Right ventricle myocardium superior (tissue), 1 donor: Measurements from ENCODE around the gene GGT6. TPM values are rescaled to one million over a fixed set of nuclear protein-coding genes. Genes with fewer than 3 reads are reported as not detected.

ENCODE experiments used
- ATAC-seq: fragments of 200-7000 bp; cut with Tn5 transposase; one replicate; pipeline ENCODE4 v1.9.1; 2020; ENCODE audit warnings: mild to moderate bottlenecking; ENCODE audit not compliant: poor library complexity
- DNase-seq: peaks from one replicate; pipeline ENCODE4 v3.0.0-alpha.2; 2020
- intact Hi-C: fragments of 100-400 bp; cut with DNase I; formaldehyde crosslinking; loops from one replicate; pipeline ENCODE4 v1.11.2; 2022
- total RNA-seq: library from RNA; stranded (reverse); fragmentation: NEBNext Ultra II Directional; extraction: Animal tissue kit (Norgen Biotek cat#: 25700); gene quantifications from one replicate; pipeline ENCODE4 v1.2.1, GENCODE V29; 2021
- donor health status: DM: no; HTN: yes; CAD: no; lungs with severe emphysema.

The GGT6 gene
- total RNA-seq, 1 donor from 2014 or later = not detected

DNA sequence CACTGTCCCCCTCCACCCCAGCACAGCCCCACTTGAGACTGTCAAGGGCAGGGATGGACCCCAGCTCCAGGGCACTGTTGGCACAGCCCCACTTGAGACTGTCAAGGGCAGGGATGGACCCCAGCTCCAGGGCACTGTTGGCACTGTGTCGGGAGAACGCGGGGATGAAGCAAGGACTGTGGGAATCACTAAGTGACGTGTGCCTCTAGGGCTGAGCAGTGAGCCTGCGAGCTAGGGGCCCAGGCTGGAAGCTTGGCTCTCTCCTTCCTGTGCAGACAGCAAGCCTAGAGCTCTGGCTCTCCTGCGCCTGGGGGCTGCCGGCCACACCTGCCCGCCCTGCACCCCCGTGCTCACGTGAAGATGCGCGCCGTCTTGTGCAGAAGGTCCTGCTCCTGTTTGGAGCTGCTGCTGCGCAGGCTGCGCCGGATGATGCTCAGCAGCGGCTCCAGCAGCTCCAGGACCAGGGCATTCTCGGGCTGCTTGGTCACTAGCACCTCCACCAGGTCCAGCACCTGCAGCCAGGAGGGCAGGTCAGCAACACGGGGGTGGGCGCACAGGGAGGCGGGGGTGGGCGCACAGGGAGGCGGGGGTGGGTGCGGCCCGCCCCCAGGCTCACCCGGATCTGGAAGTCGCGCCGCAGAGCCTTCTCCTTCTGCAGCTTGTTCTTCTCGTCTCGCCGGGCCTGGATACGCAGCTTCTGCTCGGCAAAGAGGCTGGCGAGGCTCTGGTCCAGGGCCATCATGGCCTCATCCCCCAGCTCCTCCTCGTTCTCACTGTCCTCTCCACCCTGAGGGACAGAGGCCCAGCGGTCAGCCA, 16.0 kb downstream of the GGT6 start:
- intact Hi-C loops = no loop called here
- DNase-seq = peak; percentile 27
- ATAC-seq = no peak

DNA sequence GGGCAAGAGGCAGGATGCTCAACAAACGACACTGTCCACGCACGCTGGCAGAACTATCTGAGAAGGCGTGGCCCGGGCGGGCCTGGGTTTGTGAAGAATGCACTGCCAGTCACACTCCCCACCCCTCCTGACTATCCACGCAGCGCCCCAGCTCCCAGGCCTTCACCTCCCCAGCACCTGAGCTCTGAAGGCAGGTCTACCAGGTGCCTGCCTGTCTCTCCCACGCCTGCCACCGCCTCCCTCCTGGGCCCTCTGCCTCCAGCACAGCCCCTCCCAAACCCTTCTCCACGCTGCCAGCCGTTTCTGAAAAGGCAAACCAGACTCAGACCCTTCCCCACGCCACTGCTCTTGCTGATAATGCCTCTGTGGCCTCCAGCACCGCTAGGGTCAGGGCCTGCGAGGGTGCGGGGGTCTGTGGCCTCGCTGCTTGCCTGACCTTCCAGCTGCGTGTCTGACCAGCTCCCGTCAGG, 16.8 kb downstream of the GGT6 start:
- intact Hi-C loops = no loop called here
- DNase-seq (no peak), ATAC-seq (no peak)

DNA sequence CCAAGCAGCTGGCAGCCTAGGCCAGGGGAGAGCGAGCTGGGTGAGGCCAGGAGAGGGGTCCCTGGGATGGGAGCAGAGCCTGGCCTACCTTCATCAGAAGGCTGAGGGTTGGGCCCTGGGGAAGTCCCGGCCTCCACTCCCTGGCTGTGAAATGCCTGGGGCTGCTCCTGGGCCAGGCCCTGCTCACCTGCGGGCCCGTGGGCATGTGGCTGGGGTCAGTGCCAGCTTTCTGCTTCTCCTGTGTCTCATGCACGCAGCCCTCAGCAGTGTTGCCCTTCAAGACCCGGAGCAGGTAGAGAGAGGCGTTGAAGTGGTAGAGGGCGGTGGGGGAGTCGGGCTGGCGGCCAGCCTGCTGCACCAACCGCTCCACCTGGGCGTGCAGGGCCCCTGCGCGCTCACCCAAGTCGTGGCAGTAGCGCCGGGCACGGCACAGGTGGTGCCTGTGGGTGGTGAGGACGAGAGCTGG, 17.6 kb downstream of the GGT6 start:
- DNase-seq (no peak), ATAC-seq (no peak)
- intact Hi-C loops = no loop called here

DNA sequence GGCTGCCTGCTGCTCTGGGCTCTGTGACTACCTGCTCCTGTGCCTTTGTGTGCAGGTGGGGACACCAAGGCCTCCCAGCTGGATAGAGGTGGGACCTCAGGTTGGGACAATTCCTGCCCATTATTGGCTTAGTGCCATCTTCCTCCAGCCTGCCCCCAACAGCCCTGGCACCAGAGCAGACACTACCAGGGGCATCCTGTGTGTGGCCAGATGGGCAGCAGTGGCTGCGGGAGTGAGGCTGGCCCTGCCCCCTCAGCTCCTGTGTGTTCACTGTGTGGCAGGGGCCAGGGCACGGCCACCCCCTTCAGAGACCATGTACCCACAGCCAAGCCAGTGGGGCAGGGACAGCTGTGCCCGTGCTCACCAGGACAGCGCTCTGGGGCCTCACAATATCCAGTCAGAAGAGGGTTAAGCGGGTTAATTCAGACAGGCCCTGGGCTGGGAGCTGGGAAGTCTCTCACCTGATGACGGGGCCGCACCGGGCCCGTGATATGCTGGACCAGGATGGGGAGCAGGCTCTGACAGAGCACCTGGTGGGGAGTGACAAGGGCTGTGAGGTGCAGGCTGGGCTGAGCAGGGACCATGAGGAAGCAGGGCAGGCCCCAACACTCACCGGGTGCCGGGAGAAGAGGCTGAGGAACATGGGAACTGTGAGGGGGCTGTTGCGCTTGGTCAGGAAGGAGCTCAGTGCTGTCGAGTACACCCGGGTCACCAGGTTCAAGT, 18.2 kb downstream of the GGT6 start:
- no peak for ATAC-seq
- intact Hi-C loops = no loop called here
- DNase-seq = no peak

DNA sequence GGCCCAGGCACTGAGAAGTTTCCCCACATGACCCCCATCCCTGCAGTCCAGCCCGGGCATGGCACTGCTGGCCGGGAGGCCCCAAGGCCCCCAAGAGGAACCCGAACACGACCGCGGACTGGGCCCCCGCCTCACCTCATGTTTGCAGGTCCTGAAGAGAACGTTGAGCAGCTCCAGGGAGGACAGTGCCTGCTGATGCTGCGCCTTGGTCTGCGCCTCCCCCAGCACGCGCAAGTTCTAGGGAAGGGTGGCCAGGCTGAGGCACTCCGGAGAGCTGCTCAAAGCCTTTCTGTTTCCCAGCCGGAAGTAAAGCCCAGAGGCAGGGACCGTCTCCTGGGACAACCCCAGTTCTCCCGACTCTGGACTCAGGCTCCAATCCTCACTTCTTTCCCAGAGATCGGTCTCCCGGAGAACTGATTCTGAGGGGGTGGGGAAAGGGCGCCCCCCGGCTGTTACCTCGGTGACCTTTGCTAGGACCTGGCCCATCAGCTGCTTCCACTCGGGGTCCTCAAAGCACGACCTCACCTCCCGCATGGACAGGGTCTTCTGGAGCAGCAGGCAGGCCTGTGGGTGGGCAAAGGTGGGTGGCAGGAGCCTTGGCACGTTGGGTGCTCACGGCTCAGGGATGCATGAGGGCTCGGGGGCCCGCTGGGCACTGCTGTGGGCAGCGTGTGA, 18.9 kb downstream of the GGT6 start:
- no peak for ATAC-seq
- DNase-seq = no peak
- intact Hi-C loops = no loop called here

DNA sequence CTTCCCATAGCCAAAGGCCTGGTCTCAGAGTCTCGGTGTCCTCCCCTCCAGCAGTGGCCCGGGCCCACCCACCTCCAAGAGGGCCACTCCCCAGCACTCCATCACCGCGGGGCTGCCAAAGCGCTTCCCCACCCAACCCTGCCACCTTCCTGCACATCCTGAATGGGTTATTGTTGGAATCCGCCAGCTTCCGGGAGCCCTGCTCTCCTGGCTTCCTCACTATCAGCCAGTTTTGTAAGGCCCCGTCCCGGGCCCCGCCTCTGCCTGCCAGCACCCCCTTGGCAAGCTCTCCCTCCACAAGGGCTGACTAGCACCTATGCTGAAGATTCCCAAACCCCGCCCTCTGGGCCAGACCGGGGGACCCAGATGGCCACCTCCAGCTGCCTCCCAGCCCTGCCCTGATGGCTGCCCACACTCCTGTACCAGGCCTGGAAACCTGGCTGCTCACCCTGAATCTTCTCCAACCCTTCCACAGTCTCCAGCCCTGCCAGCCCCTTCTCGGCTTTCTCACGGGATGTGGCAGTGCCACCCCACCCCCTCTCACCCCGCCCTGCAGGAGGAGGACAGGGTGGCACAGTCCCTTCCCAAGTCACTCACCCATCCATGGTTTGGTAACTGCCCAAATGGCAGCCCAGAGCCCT, 19.6 kb downstream of the GGT6 start:
- DNase-seq (peak; percentile 65), ATAC-seq (no peak)
- intact Hi-C loops = no loop called here

DNA sequence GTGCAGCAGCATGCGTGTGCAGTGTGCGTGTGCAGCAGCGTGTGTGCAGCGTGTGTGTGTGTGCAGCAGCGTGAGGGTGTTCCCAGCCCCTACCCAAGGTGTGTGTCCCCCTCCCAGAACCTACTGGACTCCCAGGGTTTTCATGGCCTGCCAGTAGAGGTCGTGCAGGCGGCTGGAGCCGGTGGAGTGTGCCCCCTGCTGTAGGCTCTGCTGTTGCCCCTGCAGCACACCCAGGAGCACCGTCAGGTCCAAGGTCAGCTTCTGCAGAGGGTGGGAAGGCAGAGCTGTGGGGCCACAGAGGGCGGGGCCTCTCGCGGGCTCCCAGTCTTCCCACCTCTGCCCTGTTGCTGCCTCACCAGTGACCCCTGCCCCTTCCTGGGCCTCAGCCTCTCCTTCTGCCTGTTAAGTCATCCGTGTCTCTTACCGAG, 20.1 kb downstream of the GGT6 start:
- ATAC-seq = no peak
- no peak for DNase-seq
- intact Hi-C loops = no loop called here

DNA sequence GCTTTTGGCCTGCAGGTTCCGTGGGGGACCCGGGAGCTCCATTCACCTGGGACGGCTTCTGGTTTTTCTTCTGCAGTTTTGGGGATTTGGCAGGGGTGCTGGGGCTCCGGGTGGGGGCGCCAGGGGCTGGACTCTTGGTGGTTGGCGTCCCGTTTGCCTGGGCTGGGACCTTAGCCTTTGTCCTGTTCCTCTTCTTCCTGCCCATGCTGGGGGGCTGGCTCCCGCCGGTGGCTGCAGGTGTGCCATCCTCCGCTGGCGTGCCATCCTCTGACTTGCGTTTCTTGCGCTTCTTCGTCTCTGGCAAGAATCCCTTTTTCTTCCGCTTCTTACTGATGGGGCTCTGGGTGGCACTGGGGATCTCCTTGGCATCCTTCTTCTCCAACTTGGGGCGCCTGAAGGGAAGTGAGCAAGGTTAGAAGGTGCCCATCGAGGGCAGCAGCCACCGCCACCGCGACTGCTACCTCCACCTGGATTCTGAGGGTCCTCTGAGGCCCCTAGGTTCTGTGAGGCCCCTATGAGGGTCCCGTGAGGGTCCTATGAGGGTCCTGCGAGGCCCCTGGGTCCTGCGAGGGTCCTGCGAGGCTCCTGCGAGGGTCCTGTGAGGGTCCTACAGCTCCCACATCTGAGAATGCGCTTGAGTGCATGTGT, 20.7 kb downstream of the GGT6 start:
- intact Hi-C loops = loop anchor here (5.0 kb wide), 1 partner anchor 117 kb away; no protein-coding TSS in a partner anchor
- ATAC-seq (no peak), DNase-seq (no peak)

DNA sequence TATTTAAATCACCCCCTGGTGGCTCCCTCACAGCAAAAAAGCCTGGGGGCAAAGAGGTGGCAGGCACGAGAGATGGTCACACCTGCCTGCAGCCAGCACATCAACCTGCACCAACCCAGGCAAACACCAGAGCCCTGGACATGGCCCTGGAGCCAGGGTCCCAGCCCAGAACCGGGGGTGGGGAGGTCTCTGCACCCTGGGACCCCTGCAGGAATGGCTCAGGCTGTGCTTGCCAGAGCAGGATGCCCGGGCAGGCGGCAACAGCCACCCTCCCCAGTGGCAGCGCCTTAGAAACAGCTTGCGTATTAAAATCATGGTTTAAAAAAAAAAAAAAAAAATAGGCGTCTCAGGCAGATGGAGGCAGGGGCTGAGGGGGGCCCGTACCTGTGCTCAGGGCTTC, 21.4 kb downstream of the GGT6 start:
- intact Hi-C loops = loop anchor here (5.0 kb wide), 1 partner anchor 117 kb away; no protein-coding TSS in a partner anchor
- DNase-seq = no peak
- no peak for ATAC-seq

DNA sequence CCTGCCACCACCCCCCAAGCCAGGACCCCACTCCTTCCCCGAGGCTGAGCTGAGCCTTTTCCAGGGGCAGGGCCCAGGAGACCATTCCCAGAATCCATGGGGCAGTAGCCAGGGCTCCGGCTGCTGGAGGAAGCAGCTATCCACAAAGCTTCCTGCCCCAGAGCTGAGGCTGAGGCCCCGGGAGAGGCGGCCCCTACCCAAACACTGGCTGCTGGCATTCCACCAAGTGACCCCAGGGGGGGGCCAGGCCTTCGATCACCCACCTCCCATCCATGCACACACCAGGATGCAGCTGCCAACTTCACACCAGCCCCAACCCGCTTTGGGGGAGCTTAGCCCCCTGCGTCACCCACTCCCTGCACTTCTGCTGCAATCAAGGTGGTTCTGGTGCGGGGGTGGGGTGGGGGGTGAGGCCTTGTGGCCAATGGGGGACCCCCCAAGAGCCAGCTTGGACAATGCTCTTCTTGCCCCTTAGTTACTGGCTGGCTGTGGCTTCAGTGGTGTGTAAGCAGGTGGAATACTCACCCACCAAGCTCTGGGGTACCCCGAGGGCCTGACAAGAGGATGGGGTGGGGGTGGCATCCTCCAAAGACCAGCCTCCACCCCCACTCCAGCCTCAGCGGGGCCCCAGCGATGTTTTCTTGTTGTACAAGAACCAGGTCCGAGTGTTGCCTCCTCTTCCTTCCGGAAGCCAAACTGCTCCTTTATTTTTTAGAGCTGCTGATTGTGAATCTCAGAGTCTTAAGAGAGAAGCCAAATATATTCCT, 22.0 kb downstream of the GGT6 start:
- DNase-seq (peak; percentile 56), ATAC-seq (no peak)
- intact Hi-C loops = loop anchor here (5.0 kb wide), 1 partner anchor 116 kb away; no protein-coding TSS in a partner anchor

DNA sequence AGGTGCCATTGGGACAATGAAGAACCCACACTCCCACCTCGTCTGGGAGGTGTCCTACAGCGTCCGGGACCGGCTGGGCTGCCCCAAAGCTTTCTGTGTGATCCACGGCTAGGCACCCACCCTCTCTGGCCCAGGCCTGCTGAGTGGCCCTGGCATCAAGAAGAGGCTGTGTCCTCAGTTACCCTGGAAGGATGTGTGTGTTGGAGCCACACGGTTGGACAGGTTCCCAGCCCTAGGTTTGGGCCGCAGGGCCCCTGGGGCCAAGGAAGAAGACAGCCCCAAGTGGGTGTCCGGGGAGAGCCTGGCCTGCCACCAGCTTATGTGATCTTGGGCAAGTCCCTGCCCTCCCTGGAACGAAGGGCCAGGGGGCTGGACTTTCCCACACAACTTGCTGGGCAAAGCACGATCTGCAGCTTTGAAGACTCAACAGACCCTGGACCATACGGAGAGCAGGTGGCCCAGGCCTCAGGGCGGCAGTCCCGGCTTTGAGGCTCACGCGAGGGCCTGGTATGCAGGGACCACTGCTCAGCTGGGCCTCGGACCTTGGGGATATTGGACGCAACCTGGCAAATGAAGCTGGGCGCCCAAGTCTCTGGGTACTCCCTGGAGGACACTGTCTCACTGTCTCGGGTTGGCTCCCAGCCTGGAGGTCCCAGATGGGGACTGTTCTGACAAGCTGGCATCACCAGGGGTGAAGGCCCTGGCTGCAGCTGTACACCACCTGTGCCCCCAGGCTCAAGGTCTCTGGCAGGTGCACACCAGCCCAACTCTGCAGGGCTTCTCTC, 22.7 kb downstream of the GGT6 start:
- peak; percentile 28 for ATAC-seq
- intact Hi-C loops = loop anchor here (5.0 kb wide), 1 partner anchor 115 kb away; no protein-coding TSS in a partner anchor
- no peak for DNase-seq

DNA sequence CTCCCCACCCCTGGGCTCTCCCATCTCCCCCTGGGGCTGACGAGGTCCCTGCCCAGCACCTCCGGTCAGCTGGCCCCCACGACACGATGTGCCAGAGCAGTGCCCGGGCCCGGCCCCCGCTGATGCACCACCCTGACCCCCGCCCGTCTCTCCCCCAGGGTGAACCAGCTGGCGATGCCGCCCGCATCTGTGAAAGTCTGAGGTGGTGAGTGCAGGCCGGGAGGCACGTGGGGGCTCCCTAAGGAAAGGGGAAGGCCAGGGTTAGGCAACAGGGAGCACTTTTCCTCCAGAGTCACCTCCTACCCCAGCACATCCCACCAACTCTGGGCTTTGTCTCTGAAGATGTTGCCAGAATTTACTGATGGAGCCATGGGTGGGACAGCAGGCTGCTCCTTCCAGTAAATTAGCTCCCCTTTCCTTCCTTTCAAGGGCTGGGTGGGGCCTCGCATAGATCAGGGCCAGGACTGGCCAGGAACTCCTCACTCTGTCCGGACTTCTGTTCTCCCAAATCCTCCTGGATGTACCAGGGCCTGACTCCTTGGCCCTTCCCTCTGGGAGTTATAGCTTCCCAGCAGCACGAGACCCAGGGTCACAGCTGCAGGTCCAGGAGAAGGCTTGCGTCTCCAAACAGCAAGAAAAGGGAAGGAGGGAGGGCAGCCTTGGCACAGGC, 23.5 kb downstream of the GGT6 start:
- intact Hi-C loops = loop anchor here (5.0 kb wide), 1 partner anchor 115 kb away; no protein-coding TSS in a partner anchor

DNA sequence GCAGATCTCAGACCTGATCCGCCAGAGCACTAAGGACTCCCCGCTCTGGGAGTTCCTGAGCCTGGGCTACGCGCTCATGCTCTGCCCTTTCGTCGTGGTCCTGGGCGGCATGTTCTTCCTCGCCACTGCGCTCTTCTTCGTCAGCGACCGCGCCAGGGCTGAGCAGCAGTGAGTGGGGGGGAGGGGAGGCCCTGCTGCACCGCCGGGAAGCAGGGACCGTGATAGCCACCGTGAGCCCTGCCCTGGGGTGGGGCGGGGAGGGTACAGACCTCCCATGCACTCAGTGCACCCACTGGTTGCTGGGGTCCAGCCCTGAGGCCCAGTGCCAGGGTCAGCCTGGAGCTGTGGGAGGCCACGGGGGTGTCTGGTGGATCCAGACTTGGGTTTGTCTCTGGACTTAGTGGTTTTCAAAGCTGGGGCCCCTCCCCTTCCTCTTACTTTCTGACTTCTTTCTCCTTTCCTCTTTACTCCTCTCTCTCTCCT, 24.1 kb downstream of the GGT6 start:
- DNase-seq (peak; percentile 48), ATAC-seq (peak; percentile 20)
- intact Hi-C loops = loop anchor here (5.0 kb wide), 1 partner anchor 114 kb away; no protein-coding TSS in a partner anchor

More for the DNA sequence above, 23.5 kb downstream of the GGT6 start:
- DNase-seq = peak; percentile 65
- peak; percentile 41 for ATAC-seq

DNA sequence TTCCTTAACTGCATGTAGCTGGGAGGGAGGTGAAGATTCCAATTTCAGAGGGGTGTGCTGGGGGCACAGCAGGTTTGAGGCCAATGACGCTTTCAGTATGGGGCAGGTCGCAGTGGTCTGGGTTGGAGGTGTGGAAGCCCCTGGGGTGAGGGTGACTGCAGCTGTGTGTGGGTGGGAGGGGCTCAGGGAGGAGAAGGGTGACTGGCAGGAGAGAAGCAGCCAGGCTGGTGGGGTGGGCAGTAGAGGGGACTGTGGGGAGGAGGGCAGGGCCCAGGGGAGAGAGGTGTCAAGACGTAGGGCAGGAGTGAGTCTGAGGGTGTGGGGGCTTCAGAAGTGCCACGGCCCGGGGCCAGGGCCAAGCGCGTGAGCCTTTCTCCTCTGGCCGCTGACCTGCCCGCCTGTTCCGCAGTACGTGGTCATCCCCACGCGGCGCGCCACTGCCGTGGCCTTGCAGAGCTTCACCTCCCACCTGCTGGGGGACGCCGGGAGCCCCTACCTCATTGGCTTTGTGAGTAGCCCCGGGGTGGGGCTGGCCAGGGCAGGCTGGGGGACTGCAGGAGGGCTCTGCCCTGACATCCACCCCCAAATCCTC, 24.6 kb downstream of the GGT6 start:
- ATAC-seq (no peak), DNase-seq (peak; percentile 40)
- intact Hi-C loops = loop anchor here (5.0 kb wide), 1 partner anchor 113 kb away; no protein-coding TSS in a partner anchor

DNA sequence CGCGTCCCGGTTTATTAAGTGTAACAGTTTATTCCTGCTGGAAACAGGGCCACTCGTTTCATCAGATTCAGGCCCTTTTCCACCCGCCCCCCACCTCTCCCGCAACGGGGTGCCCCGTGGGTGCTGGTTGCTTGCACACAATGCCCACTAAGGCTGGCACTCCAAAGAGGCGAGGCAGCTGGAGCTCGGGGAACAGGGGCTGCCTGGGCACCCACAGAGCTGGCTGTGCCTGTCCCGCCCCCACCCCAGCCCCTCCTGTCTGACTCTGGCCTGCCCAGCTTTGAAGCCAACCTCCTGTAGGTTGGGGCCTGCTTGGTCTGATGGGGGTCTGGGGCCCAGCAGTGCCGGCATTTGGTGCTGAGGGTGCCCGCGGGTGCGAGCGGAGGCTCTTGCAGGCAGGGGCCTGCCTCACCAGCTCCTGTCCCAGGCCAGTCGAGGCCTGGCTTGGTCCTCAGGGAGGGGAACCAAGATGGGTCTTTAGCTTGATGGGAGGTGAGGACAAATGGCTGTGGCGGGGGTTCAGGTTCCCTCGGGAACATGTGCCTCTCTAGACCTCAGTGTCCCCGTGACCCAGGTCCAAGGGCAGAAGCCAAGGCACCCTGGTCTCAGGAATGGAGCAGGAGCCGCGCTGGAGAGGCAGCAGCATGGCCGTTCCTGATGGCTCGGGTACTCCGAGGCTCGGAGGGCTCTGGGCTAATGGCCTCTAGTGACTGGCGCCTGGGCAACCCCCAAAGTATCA, 25.3 kb downstream of the GGT6 start:
- no peak for DNase-seq
- ATAC-seq = no peak
- intact Hi-C loops = loop anchor here (5.0 kb wide), 1 partner anchor 113 kb away; no protein-coding TSS in a partner anchor
